ENCODE measurements around the gene IMMP2L.
"Not testable (repeated sequence)": the region's sequence is repeated elsewhere in the genome, so short reads cannot be mapped to it uniquely, and the experiment has no call there.

Gene IMMP2L

DNA sequence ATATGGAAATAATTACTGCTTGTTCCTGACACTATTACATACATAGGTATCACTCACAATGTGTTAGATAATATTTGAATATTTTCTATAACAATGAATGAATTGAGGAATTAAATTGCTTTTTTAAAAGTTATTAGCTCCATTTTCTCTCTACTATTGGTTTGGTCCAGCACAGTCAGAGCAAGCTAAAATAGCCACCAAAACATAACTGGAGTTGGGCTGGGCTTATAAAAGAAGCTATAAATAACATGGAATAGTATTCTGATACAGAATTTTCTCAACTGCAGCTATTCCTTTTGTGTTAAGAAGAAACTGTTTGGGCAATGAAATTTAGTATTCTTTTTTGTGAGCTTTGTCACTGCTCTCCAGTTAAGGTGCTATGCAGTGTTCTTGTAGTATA lies 614.0 kb downstream of the IMMP2L start:
- no peak for DNase-seq

DNA sequence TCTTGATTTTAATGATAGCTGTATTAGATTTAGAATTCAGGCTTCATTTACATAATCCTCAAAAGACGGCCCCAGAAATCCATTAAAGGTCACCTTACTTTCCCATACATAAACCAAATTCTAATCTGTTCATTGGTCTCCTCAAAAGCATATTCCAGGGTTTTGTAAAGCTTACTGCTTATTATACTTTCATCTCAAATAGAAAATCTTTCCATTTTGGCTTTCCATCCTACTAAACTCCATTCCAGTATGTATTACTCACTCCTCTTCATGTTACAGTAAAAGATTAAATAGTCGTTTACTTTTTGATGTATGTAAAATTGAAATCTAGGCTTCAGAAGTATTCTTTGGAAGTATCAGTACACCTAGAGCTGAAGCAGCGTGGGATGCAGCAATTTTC lies 614.9 kb downstream of the IMMP2L start:
- no peak for DNase-seq

DNA sequence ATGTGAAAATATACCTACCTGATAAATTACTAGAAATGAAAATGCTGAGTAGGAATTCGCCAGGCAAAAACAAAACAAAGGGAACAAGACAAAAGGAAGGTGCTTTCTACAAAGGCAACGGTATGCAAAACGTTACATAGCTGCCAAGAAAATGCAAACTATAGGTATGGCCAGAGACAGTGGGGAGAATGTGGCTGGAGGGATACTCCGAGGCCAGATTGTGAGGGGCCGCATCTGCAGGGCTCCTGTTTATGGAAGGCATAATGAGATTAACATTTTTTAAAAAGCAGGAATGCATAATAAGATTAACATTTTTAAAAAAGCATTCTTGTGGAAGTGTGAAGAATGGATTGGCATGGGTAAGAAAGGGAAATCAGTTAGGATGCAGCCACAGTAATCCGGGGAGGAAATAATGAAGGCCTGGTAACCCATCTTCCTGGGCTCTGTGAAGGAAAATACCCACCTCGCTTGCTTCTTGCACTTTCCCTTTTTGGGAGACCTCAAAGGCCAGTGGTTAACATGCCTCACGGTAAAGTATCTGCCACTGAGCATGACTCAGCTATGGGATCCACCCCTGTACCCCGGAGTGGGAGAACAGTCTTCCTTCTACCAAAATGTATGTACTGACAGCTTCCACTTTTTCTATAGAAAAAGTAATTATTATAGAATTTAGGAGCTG lies 617.2 kb downstream of the IMMP2L start:
- DNase-seq = peak; percentile 2

DNA sequence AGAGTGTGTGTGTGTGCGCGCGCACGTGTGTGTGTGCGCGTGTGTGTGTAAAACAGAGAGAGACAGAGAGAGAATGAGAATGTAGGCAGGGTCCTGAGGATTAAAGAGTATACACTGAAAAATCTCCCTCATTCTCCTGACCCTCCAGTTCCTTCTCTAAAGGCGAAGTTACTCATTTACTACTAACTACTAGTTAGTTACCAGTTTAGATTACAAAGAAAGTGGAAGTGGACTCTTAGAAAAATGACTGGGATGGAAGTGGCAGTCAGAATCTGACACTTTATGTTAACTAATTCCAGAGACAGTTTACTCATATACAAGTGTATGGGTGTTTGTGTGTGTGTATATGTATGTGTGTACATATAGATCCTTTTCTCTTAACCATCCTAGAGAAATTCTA lies 617.8 kb downstream of the IMMP2L start:
- DNase-seq = no peak

DNA sequence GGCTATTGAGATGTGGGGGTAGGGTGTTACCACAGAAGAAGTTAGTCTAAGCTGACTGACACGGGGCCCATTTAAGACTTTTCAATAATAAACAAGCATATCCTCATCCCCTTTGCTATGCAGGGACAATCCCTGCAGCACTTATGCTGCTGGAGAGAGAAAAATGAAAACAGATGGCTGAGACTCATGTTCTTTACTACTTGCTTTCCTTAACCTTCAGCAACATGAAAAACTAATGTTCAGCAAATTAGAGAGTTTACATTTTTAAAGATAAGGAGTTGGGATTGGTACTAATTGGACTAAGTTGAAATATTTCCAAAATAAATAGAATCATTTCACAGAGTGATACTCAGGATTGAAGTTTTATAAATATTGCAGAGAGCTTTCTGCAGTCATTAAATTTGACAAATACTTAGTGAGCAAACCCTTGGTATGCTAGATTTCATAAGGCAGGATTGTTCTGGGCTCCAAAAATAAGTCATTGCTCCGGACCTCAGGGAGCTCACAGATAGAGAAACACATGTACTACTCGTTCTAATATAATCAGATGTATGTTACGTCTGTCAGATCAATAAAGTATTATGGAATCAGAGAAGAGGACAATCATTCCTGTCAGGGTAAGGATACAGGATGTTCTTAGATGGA lies 618.5 kb downstream of the IMMP2L start:
- DNase-seq = peak; percentile 24

DNA sequence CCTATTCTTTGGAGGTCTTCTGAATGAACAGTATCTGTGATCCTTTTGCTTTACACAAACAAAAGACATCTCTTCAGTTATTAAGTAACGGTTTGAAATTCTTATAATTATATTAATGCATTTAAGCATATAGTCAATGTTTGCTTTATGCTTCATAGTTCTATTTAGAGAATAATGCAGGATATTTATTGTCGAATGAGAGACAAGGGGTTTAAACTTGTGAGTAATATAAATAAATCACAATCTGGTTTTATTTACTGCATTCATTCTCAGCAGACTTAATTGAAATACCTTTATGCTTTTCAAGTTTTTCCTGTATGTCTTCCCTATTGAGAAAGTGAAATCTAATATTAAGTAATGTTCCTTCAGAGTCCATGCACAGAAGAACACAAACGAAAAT lies 620.9 kb downstream of the IMMP2L start:
- DNase-seq = no peak

DNA sequence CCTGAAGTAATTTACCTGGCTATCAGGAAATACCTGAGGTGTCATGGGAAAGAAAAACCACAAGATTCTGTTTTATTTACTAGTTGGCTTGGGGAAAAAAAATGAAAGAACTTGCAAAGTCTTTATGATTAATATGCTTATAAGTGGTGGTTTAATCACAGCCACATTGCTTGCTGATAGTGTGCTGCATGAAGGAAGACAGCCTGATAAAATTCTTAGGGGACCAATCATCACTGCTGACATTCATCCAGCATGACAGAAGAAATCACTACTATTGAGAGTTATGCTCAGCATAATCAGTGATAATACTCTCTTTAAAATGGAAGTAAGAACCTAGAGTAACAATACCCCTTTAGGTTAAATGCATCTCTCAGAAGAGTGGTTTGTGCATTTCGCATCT lies 621.5 kb downstream of the IMMP2L start:
- DNase-seq = peak; percentile 18

DNA sequence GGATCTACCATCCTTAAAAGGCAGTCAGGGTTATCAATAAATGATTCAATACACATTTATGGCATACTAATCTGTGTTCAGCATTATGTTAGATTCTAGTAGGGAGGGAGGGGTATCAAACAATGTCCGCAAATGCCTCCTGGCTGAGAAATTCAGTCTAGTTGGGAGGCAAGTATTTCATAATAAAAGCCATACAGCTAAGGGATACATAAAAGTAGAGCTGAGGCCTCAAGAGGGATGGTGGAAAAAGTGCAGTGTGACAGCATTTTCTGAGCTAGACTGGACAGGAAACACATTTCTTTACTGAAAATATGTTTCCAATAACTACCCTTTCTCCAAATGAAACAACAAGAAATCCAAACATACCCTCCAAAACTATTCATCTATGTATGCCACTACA lies 624.1 kb downstream of the IMMP2L start:
- DNase-seq = no peak

DNA sequence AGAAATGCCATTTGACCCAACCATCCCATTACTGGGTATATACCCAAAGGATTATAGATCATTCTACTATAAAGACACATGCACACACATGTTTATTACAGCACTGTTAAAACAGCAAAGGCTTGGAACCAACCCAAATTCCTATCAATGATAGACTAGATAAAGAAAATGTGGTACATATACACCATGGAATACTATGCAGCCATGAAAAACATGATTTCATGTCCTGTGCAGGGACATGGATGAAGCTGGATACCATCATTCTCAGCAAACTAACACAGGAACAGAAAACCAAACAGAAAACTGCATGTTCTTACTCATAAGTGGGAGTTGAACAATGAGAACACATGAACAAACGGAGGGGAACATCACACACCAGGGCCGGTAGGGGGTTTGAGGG lies 625.6 kb downstream of the IMMP2L start:
- not testable (repeated sequence) for DNase-seq

DNA sequence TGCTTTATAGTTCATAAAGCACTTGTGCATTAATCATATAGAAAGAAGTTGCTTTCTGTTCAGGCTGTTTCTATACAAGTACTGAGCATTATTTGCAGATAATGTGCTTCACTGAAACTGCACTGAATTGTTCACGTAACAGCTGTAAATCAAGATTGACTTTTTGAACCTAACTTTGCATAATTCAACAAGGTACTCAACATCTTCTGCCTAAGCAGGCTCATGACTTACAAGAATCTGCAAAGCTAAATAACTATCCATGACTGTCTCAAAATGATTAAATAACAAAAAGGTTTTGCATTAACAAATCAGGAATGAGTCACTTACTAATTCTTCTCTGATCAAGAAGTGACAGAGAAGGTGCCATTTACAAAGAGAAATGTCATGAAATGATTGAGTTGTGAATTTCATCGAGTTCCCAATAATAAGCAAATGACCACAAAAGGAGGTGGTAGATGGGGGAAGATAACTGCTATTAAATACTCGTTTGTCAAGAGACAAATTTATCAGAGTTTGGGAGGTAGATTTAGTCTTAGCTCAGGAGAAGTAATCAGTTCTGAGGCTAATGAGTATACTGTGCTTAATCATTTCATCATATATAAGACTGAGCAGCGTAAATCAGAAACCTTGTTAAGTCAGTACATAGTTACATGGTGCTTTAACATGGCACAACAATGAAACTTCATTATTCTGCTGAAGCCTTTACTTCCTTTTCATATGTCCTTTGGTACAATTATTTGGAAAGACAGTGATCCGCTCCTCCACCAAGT lies 632.6 kb downstream of the IMMP2L start:
- DNase-seq = no peak

DNA sequence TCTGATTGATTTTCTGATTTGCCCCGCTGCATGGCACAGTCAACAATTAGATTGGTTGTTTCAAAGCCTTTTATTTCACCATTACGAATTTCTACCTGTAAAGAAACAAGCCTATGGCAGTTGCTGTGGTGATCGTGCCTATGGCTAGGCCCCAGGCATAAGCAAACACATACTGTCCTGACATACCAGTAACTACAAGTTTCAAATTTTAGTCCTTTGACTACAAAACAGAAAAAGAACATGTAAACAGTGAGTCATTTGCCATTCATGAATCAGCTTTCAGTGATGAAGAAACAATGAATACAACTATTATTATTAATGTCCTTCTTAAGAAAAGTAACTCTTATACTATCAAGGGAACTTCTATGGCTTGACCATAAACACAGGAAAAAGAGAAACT lies 639.4 kb downstream of the IMMP2L start:
- peak; percentile 66 for DNase-seq

DNA sequence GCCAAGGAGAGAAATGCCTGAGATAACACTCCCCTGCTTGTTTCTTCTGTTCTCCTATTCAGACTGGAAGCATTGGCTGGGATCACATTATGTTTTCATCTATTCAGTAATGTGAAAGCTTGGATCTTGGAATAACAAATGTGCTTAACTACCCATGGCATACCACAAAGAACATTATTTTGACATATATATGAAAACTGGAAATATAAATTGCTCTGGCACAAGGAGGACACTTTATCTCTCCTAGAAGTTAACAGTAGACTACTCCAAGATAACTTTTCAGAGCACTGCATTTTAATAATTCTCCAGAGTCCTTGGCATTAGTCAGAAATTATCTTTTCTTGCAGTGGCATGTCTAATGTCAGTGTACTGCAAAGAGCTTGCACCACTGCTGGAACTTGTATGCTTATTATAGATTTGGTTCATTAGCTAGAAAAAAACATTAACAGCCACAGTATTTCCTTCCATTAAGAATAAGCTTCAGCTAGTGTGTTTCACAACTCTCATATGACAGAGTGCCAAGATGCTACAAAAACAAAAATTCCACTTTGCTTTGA lies 640.6 kb downstream of the IMMP2L start:
- no peak for DNase-seq

DNA sequence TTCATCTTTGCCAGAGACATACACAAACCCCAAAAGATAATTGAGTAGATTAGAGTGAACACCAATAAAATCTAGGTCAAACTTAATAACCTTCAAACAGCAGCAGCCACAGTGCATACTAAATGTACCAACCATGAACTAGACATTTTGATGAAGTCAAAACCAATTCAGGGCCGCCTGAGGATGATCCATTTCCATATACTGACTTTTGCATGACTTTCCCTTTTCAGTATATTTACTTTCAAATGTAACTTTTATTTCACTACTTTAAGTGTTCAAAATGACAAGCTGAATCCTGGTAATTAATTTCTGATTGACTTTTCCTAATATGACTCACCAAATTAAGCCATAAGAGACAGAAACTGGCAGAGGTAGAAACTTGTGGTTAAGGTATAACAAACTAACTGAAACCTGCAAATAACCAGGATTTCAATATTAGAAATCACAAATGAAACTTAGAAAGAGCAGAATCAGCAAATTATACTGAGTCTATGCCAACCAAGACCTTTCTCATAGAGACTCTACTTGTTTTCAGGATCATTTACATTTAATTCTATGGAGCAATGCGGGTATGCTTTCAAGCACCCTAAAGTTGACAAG lies 643.2 kb downstream of the IMMP2L start:
- DNase-seq = no peak

DNA sequence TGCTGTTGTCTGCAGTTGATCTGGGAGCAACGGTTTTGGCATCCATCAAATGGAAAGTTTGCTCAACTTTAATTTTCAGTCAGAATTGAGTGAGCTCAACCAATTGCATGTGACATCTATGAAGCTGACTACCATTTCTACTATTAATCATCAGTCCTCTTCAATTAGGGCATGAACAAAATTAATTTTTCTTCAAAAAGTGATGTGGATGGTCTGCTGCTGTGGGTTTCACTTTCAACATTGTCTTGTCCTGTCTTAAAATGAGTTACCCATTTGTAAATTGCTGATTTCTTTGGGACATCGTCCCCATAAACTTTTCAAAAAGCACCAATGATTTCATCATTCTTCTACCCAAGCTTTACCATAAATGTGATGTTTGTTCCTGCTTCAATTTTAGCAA lies 648.0 kb downstream of the IMMP2L start:
- no peak for DNase-seq

DNA sequence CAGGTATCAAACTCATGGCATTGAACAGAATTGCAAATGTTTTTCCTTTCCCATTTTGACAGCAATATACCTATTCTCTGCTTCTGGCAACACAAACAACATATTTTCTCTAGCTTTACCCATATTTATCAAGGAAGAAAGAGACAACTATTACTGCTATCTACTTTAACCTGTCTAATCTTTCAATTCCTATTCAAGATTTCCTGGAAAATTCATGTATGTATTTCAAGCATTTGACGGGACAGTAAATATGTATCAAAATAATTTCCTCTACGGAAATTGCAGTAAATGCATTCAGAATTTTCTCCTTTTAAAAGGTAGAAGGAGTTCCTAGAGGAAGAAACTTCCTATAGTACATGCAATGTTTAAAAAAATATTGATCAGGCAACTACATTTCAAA lies 650.7 kb downstream of the IMMP2L start:
- no peak for DNase-seq

DNA sequence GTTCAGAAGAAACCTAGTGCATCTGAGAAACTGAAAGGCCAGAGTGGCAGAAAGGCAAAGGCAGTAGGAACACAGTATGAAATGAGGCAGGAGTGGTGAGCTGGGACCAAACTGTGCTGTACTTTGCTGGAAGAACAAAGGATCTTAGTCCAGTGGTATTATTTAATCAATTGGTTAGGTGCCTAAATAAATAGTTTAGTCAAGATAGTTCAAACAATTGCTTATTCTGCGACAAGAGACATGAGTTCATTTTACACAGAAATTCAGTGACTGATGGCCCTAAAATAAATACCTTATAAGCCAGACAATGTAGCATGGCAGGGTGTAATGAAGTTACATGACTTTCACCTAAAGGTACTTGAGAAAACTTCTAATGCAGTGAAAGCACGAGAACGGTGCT lies 653.2 kb downstream of the IMMP2L start:
- DNase-seq = no peak

DNA sequence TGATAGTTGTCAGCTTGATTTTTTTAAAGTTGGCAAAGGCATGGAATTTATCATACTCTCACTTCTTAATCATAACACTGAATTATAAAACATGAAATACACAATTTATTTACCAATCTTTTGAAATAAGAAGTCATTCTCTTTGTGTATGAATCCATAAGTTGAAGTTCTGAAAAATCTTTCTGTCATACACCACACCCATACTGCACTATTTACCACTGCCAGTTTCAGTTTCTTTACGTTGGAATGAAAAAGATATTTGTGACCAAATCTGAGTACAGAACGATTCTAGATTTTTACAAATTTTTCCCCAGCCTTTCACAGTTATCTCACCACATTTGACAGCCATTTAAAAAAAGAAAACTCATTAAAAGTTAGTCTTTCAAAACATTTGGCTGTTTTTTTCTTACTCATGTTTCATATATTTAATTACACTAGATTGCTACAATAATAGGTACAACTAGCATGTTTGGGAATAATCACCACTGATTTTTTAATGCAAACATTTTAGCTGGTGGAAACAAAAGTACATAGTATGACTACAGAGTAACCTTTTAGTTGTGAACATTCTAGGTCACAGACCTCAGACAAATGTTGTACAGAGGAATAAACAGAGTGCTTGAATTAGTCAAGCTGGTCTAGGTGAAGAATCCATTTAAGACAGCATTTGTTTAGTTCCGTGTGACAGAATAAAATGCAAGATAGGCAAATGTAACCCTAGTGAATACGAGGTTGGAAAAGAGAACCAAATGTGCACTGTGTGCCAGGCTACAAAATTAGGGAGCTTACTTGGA lies 656.3 kb downstream of the IMMP2L start:
- no peak for DNase-seq

DNA sequence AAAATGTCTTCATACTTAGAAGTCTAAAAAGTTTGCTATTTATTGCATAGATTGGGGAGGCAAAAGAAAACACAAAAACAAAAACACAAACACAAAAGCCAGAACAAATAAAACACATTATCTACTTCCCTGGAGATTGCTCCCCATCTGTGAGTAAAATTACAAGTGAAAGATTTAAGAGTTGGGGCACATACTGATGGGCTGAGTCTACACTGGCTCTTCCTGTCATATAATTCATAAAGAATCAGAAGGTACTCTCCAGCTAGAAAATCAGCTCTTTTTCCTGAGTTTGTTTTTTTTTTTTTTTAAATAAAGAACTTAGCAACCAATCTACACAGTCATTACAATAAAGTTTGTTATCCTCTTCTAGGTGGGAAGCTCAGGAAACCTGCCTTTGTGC lies 663.8 kb downstream of the IMMP2L start:
- DNase-seq = peak; percentile 19

DNA sequence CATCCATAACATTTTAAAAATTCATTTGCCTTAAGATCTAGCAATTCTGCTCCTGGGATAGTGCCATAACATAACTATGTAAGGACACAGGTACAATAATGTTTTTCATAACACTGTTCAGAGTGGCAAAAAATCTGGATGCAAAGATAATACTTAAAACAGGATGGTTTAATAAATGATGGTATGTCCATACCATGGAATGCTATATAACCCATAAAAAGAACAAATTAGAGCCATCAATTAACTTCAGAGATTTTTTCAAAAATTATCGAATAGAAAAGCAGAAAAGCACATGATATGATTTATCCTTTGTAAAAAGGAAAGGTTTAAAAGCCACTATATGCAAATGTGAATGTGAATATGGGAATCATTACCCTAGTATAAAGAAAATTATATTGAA lies 664.8 kb downstream of the IMMP2L start:
- no peak for DNase-seq

DNA sequence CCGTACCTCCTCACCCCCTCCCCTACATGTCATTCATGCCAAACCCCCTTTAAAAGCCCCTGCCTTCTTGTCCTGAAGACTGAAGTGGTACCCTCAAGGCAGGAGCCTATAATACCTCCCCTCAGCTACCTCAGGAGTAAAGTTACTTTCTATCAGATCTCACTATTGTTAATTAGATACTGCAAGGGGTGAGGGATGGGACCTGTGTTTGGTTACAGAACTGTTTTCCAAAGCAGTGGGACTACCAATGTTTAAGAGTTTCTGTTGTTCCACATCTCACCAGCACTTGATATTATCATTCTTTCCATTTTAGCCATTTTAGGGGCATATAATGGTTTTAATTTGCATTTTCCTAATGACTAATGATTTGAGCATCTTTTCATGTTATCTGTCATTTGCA lies 668.2 kb downstream of the IMMP2L start:
- no peak for DNase-seq

DNA sequence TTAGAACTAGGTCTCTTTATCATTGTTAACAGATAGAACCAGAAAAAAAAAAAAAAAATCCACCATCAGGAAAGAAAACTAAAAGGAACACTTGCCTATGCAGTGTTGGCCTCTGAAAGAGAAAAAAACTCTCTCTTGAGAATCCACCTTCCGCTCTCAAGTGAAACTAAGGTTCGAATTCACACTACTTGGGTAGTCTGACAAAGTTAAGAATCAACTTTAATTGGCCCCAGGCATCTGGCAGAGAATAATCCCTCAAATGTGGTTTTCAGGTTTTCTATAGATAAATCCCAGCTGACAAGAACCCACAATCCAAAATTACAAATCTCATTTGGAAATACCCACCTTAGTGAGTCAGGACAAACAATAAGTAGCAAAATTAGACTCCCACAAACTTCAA lies 671.1 kb downstream of the IMMP2L start:
- DNase-seq = no peak

DNA sequence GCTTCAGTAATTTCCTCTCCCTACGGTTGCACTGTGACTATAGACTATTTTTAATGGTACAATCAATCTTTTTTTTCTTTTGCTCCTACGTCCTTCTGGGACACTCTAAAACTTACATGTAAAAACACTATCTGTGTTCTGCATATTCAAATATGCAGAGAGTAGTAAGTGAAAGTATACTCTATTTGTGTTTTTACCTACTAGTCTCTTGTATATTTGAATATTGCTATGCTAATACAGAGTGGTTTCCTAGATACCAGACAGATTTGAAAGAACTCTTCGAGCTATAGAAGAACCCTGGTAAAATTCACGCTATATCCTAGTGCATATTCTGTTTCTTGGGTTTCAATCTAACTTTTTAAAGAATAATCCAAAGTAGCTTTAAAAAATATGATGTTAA lies 672.2 kb downstream of the IMMP2L start:
- no peak for DNase-seq

DNA sequence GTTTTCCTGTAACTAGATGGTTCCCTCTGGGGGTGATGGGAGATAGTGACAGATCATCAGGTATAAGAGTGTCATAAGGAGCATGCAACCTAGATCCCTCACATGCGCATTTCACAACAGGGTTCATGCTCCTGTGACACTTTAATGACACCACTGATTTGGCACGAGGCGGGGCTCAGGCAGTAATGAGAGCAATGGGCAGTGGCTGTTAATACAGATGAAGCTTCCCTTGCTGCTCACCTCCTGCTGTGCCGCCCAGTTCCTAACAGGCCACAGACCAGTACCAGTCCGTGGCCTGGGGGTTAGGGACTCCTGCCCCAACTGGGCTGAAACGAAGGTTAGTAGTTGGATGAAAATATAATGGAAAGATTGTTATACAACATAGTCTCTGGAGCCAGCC lies 673.0 kb downstream of the IMMP2L start:
- no peak for DNase-seq

Data from EL (cell line).